G401.6 (cell line): ENCODE measurements around the gene TDRD10.

ENCODE experiments used
- FAIRE-seq: peaks from 2 replicates; lab custom pipeline; 2012; peaks lifted over from hg19 to GRCh38; lab: Jason Lieb, UNC

Gene TDRD10

DNA sequence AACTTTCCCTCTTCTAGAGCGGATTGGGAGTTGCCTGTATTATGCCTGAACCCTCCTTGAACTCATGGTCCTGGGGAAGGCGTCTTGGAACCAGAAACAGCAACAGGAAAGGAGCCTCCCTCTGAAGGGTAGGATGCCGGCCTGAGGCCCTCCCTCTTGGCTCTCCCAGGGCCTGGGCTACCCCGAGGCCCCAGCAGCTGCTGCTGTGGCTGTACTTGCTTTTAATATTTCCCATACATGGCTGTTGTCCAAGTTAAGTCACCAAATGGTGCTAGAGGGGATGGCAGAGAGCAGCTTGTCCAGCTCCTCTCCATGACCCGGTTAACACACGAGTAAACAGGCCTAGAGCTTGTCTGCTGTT, 76.0 kb downstream of the TDRD10 start:
- FAIRE-seq, result no peak

DNA sequence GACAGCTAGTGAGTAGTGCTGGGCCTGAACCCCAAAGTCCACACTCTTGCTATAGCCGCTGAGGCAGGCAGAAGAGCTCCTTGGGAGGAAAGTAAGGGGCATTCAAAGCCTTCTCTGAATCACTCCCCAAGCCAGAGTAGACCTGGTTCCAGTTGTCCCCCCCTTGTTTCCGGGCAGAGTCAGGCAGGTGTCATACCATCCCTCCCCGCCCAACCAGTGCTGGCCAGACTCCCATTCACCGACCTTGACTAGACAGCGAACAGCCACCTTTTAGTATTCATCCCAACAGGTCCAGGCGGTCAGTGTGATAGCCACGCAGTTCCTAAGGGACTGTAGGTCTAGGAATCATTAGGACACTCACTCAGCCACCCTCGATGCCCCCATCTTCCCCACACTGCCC, 77.4 kb downstream of the TDRD10 start:
- FAIRE-seq, result no peak

DNA sequence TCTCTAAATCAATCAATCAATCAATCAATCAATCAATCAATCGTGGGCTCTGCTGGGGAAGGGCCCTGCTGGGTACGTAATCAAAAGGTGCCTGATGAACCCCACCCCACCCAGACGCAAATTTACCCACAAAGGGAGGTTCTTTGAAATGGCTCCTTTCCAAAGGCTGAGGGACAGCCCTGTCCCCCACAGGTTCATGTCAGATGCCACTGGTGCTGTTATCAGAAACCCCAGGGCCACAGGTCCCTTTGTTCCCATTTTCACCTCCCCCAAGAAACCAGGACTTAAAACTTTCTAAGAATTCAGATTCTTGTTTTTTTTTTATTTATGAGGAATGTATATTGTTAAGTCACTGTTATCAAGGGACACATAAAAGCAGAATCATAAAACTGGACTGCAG, 79.7 kb downstream of the TDRD10 start:
- FAIRE-seq, result no peak

DNA sequence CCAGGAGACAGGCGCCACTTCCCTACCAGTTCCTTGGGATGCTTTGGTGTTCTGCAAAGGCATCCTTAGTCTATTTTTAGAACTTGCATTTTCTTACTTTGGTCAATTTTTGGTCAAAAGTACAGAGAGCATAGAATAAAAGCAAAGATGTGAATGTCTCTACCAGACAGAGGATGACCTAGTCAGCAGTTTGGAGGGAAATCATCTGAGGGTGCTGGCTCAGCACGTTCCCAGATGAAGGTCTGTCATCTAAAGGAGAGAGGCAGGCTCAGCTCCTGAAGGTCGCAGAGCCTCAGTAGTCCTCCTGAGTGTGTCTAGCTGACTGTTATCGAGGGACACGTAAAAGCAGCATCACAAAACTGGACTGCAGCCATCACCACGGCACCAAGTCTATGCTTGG, 80.9 kb downstream of the TDRD10 start:
- no peak for FAIRE-seq

DNA sequence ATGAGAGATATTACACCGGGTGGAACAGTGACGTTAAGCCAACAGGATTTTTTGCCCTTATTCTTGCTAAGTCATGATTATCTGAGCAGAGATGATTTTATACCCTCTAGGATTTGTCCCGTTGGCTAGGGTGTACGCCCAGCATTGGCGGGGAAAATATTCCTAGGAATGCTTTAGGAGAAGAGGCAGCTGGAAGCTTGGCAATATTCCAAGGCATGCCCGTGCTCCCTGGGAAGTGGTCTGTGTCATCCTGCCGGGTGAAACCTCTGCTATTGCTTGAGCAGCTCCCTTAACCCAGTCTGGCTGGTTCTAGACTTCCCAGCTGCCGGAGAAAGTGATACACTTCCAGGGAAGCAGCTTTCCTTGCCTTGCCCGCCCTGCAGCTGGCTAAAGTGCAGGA, 81.8 kb downstream of the TDRD10 start:
- FAIRE-seq, result no peak

DNA sequence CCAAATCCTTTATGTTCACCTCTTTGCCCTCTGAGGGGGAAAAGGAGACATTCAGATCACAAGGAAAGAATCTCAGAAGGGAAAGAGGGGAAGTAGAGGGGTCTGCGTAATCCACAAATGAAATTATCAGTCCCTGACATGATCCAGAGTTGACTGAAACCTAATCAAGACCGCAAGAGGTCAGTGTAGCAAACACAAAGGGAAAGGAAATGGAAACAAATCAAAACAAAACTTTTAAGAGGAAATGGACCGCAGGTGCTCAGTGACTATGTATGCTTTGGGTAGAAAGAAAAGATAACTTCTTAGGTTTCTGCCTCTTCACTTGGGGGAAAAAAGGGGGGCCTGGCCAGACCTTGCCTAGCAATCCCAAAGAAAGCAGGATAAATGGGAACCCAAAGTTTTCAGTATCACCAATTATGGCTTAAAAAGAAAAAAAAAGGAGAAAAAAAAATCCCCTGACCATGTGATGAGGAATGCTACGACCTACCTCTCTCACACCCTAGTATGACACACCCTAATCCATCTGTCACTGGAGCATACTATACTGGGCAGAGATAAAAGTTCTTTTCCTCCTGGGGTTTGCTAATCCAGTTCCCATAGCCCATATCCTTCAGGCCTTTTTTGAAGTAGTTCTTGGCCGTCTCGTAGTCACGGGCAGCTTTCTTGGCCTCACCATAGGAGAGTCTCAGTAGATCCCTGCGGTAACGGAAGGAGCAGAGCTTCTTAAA, 82.4 kb downstream of the TDRD10 start:
- FAIRE-seq, result no peak

DNA sequence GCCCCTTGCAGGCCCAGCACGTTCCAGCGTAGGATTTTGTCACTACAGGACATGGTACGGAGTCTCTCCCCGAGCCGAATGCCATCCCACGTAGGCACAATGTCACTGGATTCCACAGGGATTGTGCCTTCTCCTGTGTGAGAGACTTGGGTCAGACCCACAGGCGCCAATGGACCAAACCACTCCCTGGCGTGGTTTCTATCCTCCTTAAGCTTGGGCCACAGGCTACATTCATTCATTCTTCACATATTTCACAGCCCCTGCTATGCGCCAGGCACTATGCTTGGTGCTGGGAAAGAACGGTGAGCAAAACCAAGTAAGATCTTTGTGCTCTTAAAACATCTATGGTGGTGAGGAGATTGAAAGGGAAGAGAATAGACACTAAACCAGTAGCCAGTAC, 84.2 kb downstream of the TDRD10 start:
- no peak for FAIRE-seq

DNA sequence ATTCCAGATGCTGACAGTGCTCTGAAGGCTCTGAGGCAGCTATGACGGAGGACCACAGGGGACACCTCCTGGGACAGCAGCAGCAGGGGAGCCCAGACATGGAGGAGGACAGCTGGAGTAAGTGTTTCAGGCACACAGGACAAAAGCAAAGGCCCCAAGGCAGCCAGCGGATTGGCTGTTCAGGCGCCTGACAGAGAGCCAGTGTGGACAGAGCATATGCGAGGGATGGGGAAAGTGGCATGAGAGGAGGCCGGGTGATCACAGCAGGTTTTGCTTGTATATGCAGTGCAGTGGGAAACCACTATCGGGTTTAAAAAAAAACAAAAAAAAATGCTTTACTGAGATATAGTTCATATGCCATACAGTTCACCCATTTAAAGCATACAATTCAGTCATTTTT, 84.6 kb downstream of the TDRD10 start:
- FAIRE-seq, result no peak

DNA sequence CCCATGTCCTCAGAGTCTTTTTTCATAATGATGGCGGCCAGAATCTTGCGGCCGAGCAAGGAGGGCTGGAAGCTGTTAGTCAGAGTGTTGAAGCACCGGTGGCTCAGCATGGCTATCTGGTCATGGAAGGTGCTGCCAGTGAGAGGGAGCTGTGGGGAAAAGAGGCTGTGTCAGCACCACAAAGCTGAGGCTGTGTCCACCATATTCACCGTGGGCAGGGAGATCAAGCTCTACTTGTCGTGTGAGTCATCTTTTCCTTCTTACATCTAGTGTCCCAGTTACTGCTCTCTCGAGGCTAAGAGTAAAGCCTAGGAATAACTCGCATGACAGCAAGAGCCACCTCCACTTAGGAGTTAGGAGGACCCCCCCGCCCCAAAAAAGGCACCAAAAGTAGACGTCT, 87.8 kb downstream of the TDRD10 start:
- FAIRE-seq, result no peak

DNA sequence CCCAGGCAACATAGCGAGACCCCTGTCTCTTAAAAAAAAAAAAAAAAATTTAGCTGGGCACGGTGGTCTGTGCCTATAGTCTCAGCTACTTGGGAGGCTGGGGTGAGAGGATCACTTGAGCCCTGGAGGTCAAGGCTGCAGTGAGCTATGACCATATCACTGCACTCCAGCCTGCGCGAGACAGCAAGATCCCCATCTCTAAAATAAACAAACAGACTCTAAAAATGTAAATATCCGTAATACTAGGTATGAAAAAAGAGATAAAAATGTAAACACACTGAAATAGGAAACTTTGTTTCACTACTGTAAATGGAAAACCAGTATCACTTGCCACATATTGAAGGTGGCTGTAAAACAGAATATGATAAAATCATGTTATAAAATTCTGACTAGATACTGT, 88.7 kb downstream of the TDRD10 start:
- no peak for FAIRE-seq

DNA sequence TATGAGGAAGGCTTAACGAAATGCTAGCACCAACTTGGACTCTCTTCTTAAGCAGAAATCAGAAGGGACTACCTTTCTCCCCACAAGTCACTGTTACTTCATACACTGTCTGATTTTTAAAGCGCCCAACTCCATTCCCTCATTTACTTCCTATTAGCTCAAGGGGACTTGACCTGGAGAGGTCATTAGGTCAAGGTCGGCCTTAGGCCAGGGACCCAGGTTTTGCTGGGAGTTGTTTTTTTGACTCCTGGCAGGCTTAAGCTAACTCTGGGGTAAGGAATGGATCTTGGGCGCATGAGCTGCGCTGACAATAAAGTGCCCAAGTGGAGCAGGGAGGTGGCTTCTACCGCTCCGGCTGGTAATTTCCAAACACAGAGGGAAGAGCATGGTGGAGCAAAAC, 89.2 kb downstream of the TDRD10 start:
- FAIRE-seq, result no peak

DNA sequence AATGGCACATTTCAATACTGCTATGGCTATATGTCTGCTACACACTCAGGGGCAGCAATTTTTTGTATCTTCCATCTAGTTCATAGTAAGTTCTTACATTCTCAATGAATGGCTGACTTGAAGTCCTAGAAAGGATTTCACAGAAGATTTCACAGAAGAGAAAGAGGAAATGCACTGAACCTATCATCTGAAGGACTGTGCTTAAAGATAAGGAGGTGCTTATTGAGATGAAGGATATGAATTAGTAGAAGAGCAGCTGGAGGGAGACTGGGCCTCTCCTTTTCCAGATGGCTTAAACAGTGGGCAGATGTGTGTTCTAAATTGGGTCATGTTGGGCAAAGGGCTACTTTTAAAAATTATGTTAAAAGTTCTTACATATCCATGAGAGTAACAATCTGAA, 91.4 kb downstream of the TDRD10 start:
- no peak for FAIRE-seq

DNA sequence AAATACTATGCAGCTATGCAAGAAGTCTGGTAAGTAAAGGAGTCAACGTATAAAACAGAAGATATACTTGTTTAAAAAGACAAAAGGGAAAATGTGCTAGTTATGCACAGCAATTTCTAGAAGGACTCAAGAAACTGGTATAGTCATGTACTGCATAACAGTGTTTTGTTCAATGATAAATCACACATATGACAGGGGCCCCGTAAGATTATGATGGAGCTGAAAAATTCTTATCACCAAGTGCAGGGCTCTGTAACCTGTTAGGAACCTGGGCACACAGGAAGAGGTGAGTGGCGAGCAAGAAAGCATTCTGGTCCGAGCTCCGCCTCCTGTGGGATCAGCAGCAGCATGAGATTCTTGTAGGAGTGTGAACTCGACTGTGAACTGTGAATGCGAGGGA, 92.8 kb downstream of the TDRD10 start:
- FAIRE-seq, result no peak

DNA sequence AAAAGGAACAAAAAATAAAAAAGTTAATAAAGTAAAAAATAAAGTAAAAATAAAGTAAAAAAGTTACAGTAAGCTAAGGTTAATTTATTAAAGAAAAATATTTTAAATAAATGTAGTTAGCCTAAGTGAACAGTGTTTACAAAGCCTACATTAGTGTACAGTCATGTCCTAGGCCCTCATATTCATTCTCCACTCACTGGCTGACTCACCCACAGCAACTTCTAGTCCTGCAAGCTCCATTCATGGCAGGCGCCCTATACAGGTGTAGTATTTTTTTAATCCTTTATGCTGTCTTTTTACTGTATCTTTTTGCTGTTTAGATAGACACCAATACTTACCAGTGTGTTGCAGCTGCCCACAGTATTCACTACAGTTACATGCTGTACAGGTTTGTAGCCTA, 93.6 kb downstream of the TDRD10 start:
- FAIRE-seq, result no peak
